ENCODE results near the gene NCK2.

GRCh38 chr2:105812180-105813044 is 67.7 kb downstream of the NCK2 start:
- no peak for TF ChIP-seq EP300 (IDR thresholded peaks at IDR 0.05)
- no peak for TF ChIP-seq CTCF (IDR thresholded peaks at IDR 0.05)
- no peak for TF ChIP-seq POLR2A (IDR thresholded peaks at IDR 0.05)

All from sigmoid colon (tissue), 4 donors.